ENCODE results near the gene PRDX4. TPM values are rescaled to one million over a fixed set of nuclear protein-coding genes. Genes with fewer than 3 reads are reported as not detected.

Gene PRDX4
- total RNA-seq, 2 donors from 2014 or later: 282 to 409 TPM

DNA sequence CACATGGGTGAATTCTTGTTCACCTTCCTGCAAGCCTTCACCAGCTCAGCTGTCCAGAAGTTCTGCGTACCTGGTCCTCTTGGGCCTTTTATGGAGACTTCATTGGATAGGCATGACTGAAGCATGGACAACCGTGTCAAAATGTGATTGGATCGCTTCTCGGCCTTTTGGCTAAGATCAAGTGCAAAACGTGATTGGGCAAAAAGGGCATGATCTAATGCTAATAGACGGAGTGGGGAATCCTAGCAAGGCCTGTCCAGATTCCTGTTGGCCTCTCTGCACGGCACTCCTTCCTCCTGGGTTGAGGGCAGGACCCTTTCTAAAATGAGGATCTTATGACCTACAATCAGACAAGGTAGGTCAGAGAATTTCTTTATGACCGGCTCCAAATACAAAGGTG is 24.9 kb downstream of the PRDX4 start:
- H3K36me3 ChIP-seq (replicated peaks in 1 of 2; ENCODE audit: insufficient read depth in 1 of 2, low read depth in 2 of 2): no peaks in the 10 kb centered on the region
- no peak overlapping the region for H3K4me3 ChIP-seq
- no peak for ATAC-seq
- WGBS, 2 donors: 71 to 80% methylated on average over 5 to 7 of the region's 8 CpGs
- intact Hi-C loops (cut with DNase I): loop anchor here (10.0 kb wide), 1 partner anchor 213 kb away; the partner anchor contains the start of genes APOO and CXorf58
- no peaks in the 10 kb centered on the region for H3K27me3 ChIP-seq
- TF ChIP-seq, protein P1, sequence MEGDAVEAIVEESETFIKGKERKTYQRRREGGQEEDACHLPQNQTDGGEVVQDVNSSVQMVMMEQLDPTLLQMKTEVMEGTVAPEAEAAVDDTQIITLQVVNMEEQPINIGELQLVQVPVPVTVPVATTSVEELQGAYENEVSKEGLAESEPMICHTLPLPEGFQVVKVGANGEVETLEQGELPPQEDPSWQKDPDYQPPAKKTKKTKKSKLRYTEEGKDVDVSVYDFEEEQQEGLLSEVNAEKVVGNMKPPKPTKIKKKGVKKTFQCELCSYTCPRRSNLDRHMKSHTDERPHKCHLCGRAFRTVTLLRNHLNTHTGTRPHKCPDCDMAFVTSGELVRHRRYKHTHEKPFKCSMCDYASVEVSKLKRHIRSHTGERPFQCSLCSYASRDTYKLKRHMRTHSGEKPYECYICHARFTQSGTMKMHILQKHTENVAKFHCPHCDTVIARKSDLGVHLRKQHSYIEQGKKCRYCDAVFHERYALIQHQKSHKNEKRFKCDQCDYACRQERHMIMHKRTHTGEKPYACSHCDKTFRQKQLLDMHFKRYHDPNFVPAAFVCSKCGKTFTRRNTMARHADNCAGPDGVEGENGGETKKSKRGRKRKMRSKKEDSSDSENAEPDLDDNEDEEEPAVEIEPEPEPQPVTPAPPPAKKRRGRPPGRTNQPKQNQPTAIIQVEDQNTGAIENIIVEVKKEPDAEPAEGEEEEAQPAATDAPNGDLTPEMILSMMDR (IDR thresholded peaks at IDR 0.05): no peak
- no peak for TF ChIP-seq POLR2A (IDR thresholded peaks at IDR 0.05)
- no peak for DNase-seq
- no peaks in the 10 kb centered on the region for H3K9me3 ChIP-seq
- H3K27ac ChIP-seq: no peak overlapping the region
- H3K4me1 ChIP-seq: no peaks in the 10 kb centered on the region

DNA sequence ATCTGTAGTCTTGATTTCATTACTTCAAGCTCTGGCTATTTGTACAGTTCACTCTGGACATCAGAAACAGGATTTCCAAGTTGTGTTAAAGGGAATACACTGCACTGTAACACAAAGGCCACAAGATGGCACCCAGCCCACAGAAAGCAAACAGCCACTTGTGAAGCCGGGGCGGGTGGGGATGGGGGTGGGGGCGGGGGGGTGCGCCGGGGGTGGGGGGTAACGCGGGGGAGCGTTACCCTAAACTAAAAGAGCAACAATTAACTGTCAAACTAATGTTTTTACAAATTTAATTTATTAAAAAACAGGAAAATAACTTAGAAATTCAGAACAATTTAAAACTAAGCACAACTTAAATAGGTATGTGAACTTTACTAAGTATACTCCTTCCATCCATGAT is 27.3 kb downstream of the PRDX4 start:
- Histone ChIP-seq H3K4me1 (no peaks in the 10 kb centered on the region), H3K27ac (no peak overlapping the region), H3K36me3 (replicated peaks in 1 of 2; ENCODE audit: insufficient read depth in 1 of 2, low read depth in 2 of 2) (no peaks in the 10 kb centered on the region), H3K4me3 (no peak overlapping the region), H3K9me3 (no peaks in the 10 kb centered on the region), H3K27me3 (no peaks in the 10 kb centered on the region)
- DNase-seq (peak; percentile 45 to 78 (median 54)), ATAC-seq (peak; percentile 56)
- WGBS, 2 donors: 0 to 6% methylated on average over 2 to 7 of the region's 8 CpGs
- intact Hi-C loops (cut with DNase I): loop anchor here (10.0 kb wide), 1 partner anchor 210 kb away; the partner anchor contains the start of genes APOO and CXorf58
- TF ChIP-seq POLR2A (IDR thresholded peaks at IDR 0.05): no peak
- TF ChIP-seq, protein P1 (IDR thresholded peaks at IDR 0.05): peak in 6 of 7 experiments; percentile 27 to 51 (median 40)

DNA sequence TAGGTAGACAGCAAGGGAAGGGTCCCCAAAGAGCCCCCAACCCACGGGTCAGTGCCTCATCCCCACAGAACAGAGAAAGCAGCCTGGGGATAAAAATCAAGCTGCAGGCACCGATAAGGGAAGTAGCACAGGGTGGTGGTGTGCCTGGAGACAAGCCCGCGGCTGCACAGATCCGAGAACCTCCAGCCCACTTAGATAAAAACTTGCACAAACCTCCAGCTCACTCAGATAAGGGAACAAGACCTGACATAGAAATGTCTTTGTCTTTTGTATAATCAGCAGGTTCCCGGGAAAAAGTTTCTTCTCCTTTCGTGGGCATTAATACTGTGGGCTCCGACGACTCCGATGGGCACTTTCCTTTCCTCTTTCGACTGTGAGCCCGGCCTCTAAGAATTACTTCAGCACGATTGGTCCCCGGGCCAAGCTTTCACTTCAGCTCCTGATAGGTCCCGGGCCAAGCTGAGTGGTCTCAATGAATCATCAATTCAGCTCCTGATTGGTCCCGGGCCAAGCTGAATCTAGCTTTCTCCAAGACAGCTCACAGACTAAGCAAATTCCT is 32.4 kb downstream of the PRDX4 start:
- Histone ChIP-seq H3K36me3 (replicated peaks in 1 of 2; ENCODE audit: insufficient read depth in 1 of 2, low read depth in 2 of 2) (no peaks in the 10 kb centered on the region), H3K27me3 (no peaks in the 10 kb centered on the region), H3K9me3 (no peaks in the 10 kb centered on the region), H3K4me3 (no peak overlapping the region), H3K4me1 (no peaks in the 10 kb centered on the region), H3K27ac (no peak overlapping the region)
- TF ChIP-seq, protein P1 (IDR thresholded peaks at IDR 0.05): no peak
- no peak for TF ChIP-seq POLR2A (IDR thresholded peaks at IDR 0.05)
- intact Hi-C loops (cut with DNase I): loop anchor here (10.0 kb wide), 1 partner anchor 205 kb away; the partner anchor contains the start of genes APOO and CXorf58
- ATAC-seq (no peak), DNase-seq (peak in 2 of 4 donors; percentile 8 to 19)
- 43 to 61% methylated on average over 11 to 16 of the region's 16 CpGs for WGBS, 2 donors

DNA sequence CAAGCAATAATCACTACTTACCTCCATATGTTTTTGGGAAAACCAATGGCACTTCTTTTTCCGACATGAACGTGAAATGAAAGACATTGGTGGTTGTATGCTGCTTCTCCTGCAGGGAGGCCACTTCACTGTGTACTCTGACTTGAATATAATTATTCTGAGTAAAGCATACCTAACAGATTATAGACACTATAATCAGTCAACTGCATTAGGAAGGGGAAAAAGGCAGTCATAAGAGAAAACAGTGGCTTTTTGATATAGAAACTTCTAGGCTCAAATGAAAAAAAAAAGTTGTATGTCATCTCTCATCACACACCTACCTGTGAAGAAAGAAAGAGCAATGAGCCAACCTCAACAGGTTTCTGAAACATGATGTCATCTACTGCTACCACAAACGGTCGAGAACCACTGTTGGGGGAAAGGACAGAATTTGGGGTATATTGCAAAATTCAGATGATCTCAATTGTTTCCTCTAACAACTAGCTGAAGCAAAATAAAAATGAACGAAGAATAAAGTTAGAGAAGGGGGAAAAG is 37.4 kb downstream of the PRDX4 start:
- Histone ChIP-seq H3K27me3 (no peaks in the 10 kb centered on the region), H3K4me1 (no peaks in the 10 kb centered on the region), H3K9me3 (no peaks in the 10 kb centered on the region), H3K27ac (no peak overlapping the region), H3K4me3 (no peak overlapping the region), H3K36me3 (replicated peaks in 1 of 2; ENCODE audit: insufficient read depth in 1 of 2, low read depth in 2 of 2) (no peaks in the 10 kb centered on the region)
- TF ChIP-seq, protein P1 (IDR thresholded peaks at IDR 0.05): no peak
- TF ChIP-seq POLR2A (IDR thresholded peaks at IDR 0.05): no peak
- WGBS, 2 donors: 73 to 98% methylated on average over 5 of the region's 5 CpGs
- no peak for DNase-seq
- ATAC-seq: no peak
- intact Hi-C loops (cut with DNase I): no loop called here

DNA sequence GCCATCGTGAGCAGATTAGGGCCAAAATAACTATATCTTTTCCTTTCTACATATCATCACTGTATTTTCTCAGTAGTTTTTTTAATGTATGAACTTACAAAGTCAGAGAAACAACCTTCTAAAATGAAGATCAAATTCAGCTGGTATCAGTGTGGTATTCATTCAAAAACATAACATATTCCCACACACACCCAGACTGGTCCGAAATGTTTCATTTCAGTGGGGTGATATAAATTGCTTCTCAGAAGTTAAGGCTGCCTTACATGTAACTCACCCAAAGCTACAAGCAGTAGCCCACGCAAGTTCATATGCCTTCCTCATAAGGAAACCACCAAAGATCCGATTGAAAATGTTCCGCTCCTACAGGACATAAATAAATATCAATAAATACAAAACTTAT is 37.9 kb downstream of the PRDX4 start:
- intact Hi-C loops (cut with DNase I): no loop called here
- Histone ChIP-seq H3K36me3 (replicated peaks in 1 of 2; ENCODE audit: insufficient read depth in 1 of 2, low read depth in 2 of 2) (no peaks in the 10 kb centered on the region), H3K9me3 (no peaks in the 10 kb centered on the region), H3K27ac (no peak overlapping the region), H3K27me3 (no peaks in the 10 kb centered on the region), H3K4me3 (no peak overlapping the region), H3K4me1 (no peaks in the 10 kb centered on the region)
- 88 to 94% methylated on average over 3 to 5 of the region's 5 CpGs for WGBS, 2 donors
- TF ChIP-seq POLR2A (IDR thresholded peaks at IDR 0.05): no peak
- TF ChIP-seq, protein P1 (IDR thresholded peaks at IDR 0.05): no peak
- ATAC-seq (no peak), DNase-seq (no peak)

Data from body of pancreas (tissue), 4 donors.